ENCODE measurements around the gene GPR21. TPM values are rescaled to one million over a fixed set of nuclear protein-coding genes. Genes with fewer than 3 reads are reported as not detected.

GPR21 gene
- total and polyA plus RNA-seq, 2 of the 13 experiments (the other 11 are each of a cell fraction or from before 2014, with no cell fraction given), result 0.29 to 0.32 TPM

DNA sequence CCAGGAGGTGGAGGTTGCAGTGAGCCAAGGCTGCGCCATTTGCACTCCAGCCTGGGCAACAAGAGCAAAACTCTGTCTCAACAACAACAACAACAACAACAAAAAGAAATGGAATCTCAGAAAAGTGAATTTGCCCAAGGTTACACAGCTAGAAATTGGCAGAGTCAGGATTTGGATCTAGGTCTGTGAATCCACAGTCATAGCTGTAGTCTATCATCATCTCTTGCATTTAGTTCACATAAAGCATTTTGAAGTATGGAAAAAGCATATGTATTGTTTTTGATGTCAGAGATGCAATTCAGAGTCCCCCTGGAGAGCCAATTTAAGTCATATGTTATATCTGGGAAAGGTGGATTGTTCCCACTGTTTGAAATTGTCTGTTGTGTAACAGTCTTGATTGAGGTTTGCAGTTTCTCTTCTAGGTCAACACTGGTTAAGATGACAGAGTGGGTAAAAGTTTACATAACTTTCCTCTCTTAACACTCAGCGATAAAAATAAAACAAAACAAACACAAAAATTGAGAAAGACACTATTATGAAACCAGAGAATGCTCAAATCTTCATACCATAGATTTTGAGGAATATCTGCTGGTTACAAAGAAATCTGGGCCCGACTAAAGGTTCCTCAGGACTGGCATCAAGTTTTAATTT is 21.5 kb upstream of the GPR21 start (continued):
- TF ChIP-seq, protein P1, sequence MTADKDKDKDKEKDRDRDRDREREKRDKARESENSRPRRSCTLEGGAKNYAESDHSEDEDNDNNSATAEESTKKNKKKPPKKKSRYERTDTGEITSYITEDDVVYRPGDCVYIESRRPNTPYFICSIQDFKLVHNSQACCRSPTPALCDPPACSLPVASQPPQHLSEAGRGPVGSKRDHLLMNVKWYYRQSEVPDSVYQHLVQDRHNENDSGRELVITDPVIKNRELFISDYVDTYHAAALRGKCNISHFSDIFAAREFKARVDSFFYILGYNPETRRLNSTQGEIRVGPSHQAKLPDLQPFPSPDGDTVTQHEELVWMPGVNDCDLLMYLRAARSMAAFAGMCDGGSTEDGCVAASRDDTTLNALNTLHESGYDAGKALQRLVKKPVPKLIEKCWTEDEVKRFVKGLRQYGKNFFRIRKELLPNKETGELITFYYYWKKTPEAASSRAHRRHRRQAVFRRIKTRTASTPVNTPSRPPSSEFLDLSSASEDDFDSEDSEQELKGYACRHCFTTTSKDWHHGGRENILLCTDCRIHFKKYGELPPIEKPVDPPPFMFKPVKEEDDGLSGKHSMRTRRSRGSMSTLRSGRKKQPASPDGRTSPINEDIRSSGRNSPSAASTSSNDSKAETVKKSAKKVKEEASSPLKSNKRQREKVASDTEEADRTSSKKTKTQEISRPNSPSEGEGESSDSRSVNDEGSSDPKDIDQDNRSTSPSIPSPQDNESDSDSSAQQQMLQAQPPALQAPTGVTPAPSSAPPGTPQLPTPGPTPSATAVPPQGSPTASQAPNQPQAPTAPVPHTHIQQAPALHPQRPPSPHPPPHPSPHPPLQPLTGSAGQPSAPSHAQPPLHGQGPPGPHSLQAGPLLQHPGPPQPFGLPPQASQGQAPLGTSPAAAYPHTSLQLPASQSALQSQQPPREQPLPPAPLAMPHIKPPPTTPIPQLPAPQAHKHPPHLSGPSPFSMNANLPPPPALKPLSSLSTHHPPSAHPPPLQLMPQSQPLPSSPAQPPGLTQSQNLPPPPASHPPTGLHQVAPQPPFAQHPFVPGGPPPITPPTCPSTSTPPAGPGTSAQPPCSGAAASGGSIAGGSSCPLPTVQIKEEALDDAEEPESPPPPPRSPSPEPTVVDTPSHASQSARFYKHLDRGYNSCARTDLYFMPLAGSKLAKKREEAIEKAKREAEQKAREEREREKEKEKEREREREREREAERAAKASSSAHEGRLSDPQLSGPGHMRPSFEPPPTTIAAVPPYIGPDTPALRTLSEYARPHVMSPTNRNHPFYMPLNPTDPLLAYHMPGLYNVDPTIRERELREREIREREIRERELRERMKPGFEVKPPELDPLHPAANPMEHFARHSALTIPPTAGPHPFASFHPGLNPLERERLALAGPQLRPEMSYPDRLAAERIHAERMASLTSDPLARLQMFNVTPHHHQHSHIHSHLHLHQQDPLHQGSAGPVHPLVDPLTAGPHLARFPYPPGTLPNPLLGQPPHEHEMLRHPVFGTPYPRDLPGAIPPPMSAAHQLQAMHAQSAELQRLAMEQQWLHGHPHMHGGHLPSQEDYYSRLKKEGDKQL (CRISPR knock-in tag; IDR thresholded peaks at IDR 0.05; ENCODE audit: low read depth), result peak; percentile 74; the same call in 1 of the 2 replicates
- TF ChIP-seq NFRKB (IDR thresholded peaks at IDR 0.05) (no peak), ELF1 (CRISPR knock-in tag; IDR thresholded peaks at IDR 0.05) (no peak), SALL2 (CRISPR knock-in tag; IDR thresholded peaks at IDR 0.05) (no peak), CHCHD3 (CRISPR knock-in tag; IDR thresholded peaks at IDR 0.05) (no peak), ZNF549 (CRISPR knock-in tag; IDR thresholded peaks at IDR 0.05) (no peak), NFIB (CRISPR knock-in tag; IDR thresholded peaks at IDR 0.05; ENCODE audit: borderline replicate concordance) (no peak), ZSCAN31 (CRISPR knock-in tag; IDR thresholded peaks at IDR 0.05; ENCODE audit: low read depth) (no peak), MAF1 (CRISPR knock-in tag; IDR thresholded peaks at IDR 0.05; ENCODE audit: borderline replicate concordance) (no peak), ZNF337 (CRISPR knock-in tag; IDR thresholded peaks at IDR 0.05; ENCODE audit: borderline replicate concordance, low read depth) (no peak), ZNF577 (CRISPR knock-in tag; IDR thresholded peaks at IDR 0.05; ENCODE audit: borderline replicate concordance, low read depth) (no peak)
- TF ChIP-seq, protein P2, sequence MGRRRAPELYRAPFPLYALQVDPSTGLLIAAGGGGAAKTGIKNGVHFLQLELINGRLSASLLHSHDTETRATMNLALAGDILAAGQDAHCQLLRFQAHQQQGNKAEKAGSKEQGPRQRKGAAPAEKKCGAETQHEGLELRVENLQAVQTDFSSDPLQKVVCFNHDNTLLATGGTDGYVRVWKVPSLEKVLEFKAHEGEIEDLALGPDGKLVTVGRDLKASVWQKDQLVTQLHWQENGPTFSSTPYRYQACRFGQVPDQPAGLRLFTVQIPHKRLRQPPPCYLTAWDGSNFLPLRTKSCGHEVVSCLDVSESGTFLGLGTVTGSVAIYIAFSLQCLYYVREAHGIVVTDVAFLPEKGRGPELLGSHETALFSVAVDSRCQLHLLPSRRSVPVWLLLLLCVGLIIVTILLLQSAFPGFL (CRISPR knock-in tag; IDR thresholded peaks at IDR 0.05), result no peak
- TF ChIP-seq, protein P3, sequence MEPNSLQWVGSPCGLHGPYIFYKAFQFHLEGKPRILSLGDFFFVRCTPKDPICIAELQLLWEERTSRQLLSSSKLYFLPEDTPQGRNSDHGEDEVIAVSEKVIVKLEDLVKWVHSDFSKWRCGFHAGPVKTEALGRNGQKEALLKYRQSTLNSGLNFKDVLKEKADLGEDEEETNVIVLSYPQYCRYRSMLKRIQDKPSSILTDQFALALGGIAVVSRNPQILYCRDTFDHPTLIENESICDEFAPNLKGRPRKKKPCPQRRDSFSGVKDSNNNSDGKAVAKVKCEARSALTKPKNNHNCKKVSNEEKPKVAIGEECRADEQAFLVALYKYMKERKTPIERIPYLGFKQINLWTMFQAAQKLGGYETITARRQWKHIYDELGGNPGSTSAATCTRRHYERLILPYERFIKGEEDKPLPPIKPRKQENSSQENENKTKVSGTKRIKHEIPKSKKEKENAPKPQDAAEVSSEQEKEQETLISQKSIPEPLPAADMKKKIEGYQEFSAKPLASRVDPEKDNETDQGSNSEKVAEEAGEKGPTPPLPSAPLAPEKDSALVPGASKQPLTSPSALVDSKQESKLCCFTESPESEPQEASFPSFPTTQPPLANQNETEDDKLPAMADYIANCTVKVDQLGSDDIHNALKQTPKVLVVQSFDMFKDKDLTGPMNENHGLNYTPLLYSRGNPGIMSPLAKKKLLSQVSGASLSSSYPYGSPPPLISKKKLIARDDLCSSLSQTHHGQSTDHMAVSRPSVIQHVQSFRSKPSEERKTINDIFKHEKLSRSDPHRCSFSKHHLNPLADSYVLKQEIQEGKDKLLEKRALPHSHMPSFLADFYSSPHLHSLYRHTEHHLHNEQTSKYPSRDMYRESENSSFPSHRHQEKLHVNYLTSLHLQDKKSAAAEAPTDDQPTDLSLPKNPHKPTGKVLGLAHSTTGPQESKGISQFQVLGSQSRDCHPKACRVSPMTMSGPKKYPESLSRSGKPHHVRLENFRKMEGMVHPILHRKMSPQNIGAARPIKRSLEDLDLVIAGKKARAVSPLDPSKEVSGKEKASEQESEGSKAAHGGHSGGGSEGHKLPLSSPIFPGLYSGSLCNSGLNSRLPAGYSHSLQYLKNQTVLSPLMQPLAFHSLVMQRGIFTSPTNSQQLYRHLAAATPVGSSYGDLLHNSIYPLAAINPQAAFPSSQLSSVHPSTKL (CRISPR knock-in tag; IDR thresholded peaks at IDR 0.05), result peak; percentile 98
- TF ChIP-seq, protein P4, sequence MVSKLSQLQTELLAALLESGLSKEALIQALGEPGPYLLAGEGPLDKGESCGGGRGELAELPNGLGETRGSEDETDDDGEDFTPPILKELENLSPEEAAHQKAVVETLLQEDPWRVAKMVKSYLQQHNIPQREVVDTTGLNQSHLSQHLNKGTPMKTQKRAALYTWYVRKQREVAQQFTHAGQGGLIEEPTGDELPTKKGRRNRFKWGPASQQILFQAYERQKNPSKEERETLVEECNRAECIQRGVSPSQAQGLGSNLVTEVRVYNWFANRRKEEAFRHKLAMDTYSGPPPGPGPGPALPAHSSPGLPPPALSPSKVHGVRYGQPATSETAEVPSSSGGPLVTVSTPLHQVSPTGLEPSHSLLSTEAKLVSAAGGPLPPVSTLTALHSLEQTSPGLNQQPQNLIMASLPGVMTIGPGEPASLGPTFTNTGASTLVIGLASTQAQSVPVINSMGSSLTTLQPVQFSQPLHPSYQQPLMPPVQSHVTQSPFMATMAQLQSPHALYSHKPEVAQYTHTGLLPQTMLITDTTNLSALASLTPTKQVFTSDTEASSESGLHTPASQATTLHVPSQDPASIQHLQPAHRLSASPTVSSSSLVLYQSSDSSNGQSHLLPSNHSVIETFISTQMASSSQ (IDR thresholded peaks at IDR 0.05; ENCODE audit: low read depth), result 0 out of 2 replicates have a peak, but pooled peaks have one; percentile 28
- TF ChIP-seq, protein P4 (CRISPR knock-in tag; IDR thresholded peaks at IDR 0.05; ENCODE audit: borderline replicate concordance), result no peak
